Heart right ventricle (tissue), 16 donors: Measurements from ENCODE around the gene ABHD2. TPM values are rescaled to one million over a fixed set of nuclear protein-coding genes. Genes with fewer than 3 reads are reported as not detected.

Experiments
- ATAC-seq, 8 donors: fragments of 200-7000 bp; cut with Tn5 transposase; one replicate each; pipeline ENCODE4 v1.9.1; 2020; ENCODE audit warnings: mild to moderate bottlenecking in 8 of 8, moderate library complexity in 8 of 8, moderate number of reproducible peaks in 1 of 8
- DNase-seq, 2 donors: peaks; one replicate each; pipeline ENCODE4 v3.0.0-alpha.2; 2020
- H3K27ac ChIP-seq, 10 donors: fragments of 200-600 bp; sonication (generic) in 2 of 10; one replicate each; pipeline versions ENCODE4 v1.5.0 to v1.8.0; 2020 to 2022; ENCODE audit warnings: mild to moderate bottlenecking in 3 of 10
- H3K27me3 ChIP-seq, 7 donors: fragments of 200-600 bp; one replicate each; pipeline ENCODE4 v1.8.0; 2021 to 2022; ENCODE audit warnings: mild to moderate bottlenecking in 2 of 7
- H3K36me3 ChIP-seq, 9 donors: fragments of 200-600 bp; sonication (generic) in 1 of 9; one replicate each; pipeline versions ENCODE4 v1.5.0 to v1.8.0; 2020 to 2022; ENCODE audit warnings: mild to moderate bottlenecking in 2 of 9
- H3K4me1 ChIP-seq, 9 donors: fragments of 200-600 bp; sonication (generic) in 1 of 9; one replicate each; pipeline versions ENCODE4 v1.5.0 to v1.8.0; 2020 to 2022; ENCODE audit warnings: mild to moderate bottlenecking in 4 of 9
- H3K4me3 ChIP-seq, 10 donors: fragments of 200-600 bp; sonication (generic) in 2 of 10; one replicate each; pipeline versions ENCODE4 v1.5.0 to v1.8.0; 2020 to 2022; ENCODE audit warnings: mild to moderate bottlenecking in 7 of 10, moderate library complexity in 2 of 10
- H3K9me3 ChIP-seq, 11 donors: fragments of 200-600 bp in 10 of 11; sonication (generic) in 2 of 11; one replicate each; pipeline versions ENCODE4 v1.5.0 to v1.8.0; 2013 to 2022; ENCODE audit warnings: mild to moderate bottlenecking in 2 of 11, control low read depth in 1 of 11, moderate library complexity in 1 of 11
- CTCF ChIP-seq, 9 donors: fragments of 200-600 bp; sonication (generic) in 2 of 9; IDR thresholded peaks; one replicate each; pipeline versions ENCODE4 v1.5.0 to v1.8.0; 2021 to 2022; ENCODE audit warnings: antibody characterized with exemption in 9 of 9, mild to moderate bottlenecking in 5 of 9, moderate library complexity in 1 of 9
- WGBS, 2 donors: extraction: QIAGEN DNeasy Blood & Tissue Kit; methylation state at CpG; one replicate each; pipeline ENCODE4 v1.1.7; 2013; ENCODE audit warnings: inconsistent platforms in 1 of 2; 5-methylcytosine and 5-hydroxymethylcytosine counted together
- intact Hi-C, 10 donors: fragments of 100-400 bp; cut with DNase I; formaldehyde crosslinking; loops; one replicate each; pipeline versions ENCODE4 v1.11.1 to v1.14.2; 2022
- polyA plus RNA-seq, 2 donors: library from polyadenylated mRNA; stranded (reverse); fragments of 200-250 nt; gene quantifications; one replicate each; pipeline ENCODE4 v1.2.3, GENCODE V29; 2013
- total RNA-seq, 10 donors: library from RNA; stranded (reverse); fragmentation: NEBNext Ultra II Directional in 3 of 10; extraction: Animal tissue kit (Norgen Biotek cat#: 25700) in 3 of 10; gene quantifications; one replicate each; pipeline versions ENCODE4 v1.2.1 to v1.2.4, GENCODE V29; 2021 to 2023
- donor health status: Arrhythmogenic right ventricular cardiomyopathy.
- donor health status: ischemic (EF 13 %, LVEDD 7.1; RV severe dilation, severe dysfunction).
- donor health status: healthy with polysubstance abuse.
- donor health status: DM: no; HTN: yes; CAD: no.
- donor health status: DM: no; HTN: no; CAD: no.
- donor health status: ischemic (EF 25% LVEDD 6.9; RV normal size, moderate dysfunction).
- donor health status: ischemic (EF 25% LVEDD 5.7; RV mildly dilated, moderate dysfunction).
- donor health status: healthy.
- donor health status: DM: yes; HTN: yes; CAD: no.
- donor health status: Ischemic cardiomyopathy.
- donor health status: ischemic (EF 35%, LVEDD 5.7; RV mildly dilated, moderate dysfunction).
- donor health status: nonischemic (EF 11% LVEDD 7.7; RV severe dilation, severe dysfunction).
- donor health status: DM: yes; HTN: yes; CAD: no.
- donor health status: PGD.
- donor health status: ischemic (EF 29% LVEDD 5.4; RV normal size, mild dysfunction).
- donor health status: nonischemic (EF 23%, LVEDD 6.1; RV moderate dilation, normal function).

ABHD2 gene
- total and polyA plus RNA-seq, 12 donors, result 9.1 to 201 (median 119) TPM

- ATAC-seq (no peak), DNase-seq (no peak)
- no peaks in the 10 kb centered on the region for H3K9me3 ChIP-seq
- 89 to 91% methylated on average over 7 of the region's 7 CpGs for WGBS, 2 donors
- no peak for TF ChIP-seq CTCF (IDR thresholded peaks at IDR 0.05)
- no peak overlapping the region for H3K4me3 ChIP-seq
- H3K27me3 ChIP-seq, result no peaks in the 10 kb centered on the region
- intact Hi-C loops, result no loop called here
- peaks cover 0 to 58% (median 18%) of the 10 kb centered on the region in 9 donors for H3K36me3 ChIP-seq
- H3K27ac ChIP-seq, result peak overlapping the region; percentile 43 to 98 (median 78)
- peaks cover 0 to 98% (median 73%) of the 10 kb centered on the region in 9 donors for H3K4me1 ChIP-seq
Measured at GRCh38 chr15:89113296-89114024, 25.2 kb downstream of the ABHD2 start.

- DNase-seq (peak in 1 of 2 donors; percentile 54), ATAC-seq (no peak)
- H3K9me3 ChIP-seq, result no peaks in the 10 kb centered on the region
- no peak overlapping the region for H3K4me3 ChIP-seq
- intact Hi-C loops, result no loop called here
- peaks cover 12 to 98% (median 79%) of the 10 kb centered on the region in 9 donors for H3K4me1 ChIP-seq
- peaks cover 0 to 64% (median 22%) of the 10 kb centered on the region in 9 donors for H3K36me3 ChIP-seq
- WGBS, 2 donors, result 51 to 52% methylated on average over 3 of the region's 3 CpGs
- no peaks in the 10 kb centered on the region for H3K27me3 ChIP-seq
- no peak for TF ChIP-seq CTCF (IDR thresholded peaks at IDR 0.05)
- peak overlapping the region in 7 of 10 donors; percentile 33 to 98 (median 86) for H3K27ac ChIP-seq
Measured at GRCh38 chr15:89114990-89115389, 26.7 kb downstream of the ABHD2 start.

DNA sequence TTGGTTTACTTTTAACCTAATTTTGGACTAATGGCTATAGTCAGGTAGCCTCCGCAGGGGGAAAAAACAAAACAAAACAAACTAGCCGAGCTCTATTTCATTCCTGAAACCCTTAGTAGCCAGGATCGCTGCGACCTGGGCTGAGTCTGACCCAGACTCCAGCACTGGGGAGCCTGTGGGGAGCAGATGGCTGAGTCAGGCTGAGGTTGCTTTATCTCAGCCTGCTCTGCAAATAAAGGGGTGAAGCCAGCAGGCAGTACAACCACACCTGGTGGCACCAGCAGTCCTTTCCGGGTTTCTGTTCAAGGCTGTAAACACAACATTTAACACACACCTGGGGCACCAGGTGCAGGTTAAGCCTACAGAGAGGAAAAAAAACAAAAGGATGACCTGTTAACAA lies 27.3 kb downstream of the ABHD2 start:
- Histone ChIP-seq H3K9me3 (no peaks in the 10 kb centered on the region), H3K36me3 (peaks cover 0 to 69% (median 22%) of the 10 kb centered on the region in 9 donors), H3K27me3 (no peaks in the 10 kb centered on the region), H3K4me3 (no peak overlapping the region), H3K27ac (peak overlapping the region; percentile 28 to 98 (median 76)), H3K4me1 (peaks cover 12 to 98% (median 85%) of the 10 kb centered on the region in 9 donors)
- 75 to 81% methylated on average over 5 of the region's 5 CpGs for WGBS, 2 donors
- peak in 1 of 8 donors; percentile 28 for ATAC-seq
- intact Hi-C loops, result no loop called here
- no peak for DNase-seq
- no peak for TF ChIP-seq CTCF (IDR thresholded peaks at IDR 0.05)

DNA sequence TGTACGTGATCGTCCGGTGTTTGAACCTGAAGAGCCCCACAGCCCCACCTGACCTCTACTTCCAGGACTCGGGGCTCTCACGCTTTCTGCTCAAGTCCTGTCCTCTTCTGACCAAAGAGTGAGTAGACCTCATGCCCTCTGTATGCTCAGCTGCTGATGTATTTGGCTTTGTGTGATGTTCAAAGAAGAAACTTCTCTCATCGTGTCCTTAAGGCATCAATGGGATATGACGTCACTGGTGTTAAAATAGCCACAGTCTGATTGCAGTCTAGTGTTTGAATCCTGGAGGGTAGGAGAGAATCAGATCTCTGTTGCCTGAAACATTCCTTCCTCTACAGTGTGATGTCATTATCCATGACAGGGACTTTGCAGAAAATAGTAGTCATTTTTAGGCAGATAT lies 28.1 kb downstream of the ABHD2 start:
- DNase-seq (peak in 1 of 2 donors; percentile 51), ATAC-seq (peak; percentile 35 to 88 (median 72))
- Histone ChIP-seq H3K27ac (peak overlapping the region; percentile 33 to 98 (median 76)), H3K27me3 (no peaks in the 10 kb centered on the region), H3K4me3 (no peak overlapping the region), H3K9me3 (no peaks in the 10 kb centered on the region), H3K36me3 (peaks cover 0 to 78% (median 22%) of the 10 kb centered on the region in 9 donors), H3K4me1 (peaks cover 12 to 98% (median 83%) of the 10 kb centered on the region in 9 donors)
- WGBS, 2 donors, result 26 to 47% methylated on average over 7 of the region's 7 CpGs
- no peak for TF ChIP-seq CTCF (IDR thresholded peaks at IDR 0.05)
- intact Hi-C loops, result no loop called here
